Prostate gland (tissue), 2 donors: ENCODE measurements around the gene EIF3L. TPM values are rescaled to one million over a fixed set of nuclear protein-coding genes. Genes with fewer than 3 reads are reported as not detected.
A peak's percentile ranks its signal among the peaks of the same experiment; 100 is the strongest.

Source experiments
- DNase-seq: peaks from one replicate; pipeline ENCODE4 v3.0.0-alpha.2; 2019; ENCODE audit warnings: low spot score
- H3K27ac ChIP-seq, 2 donors: fragments of 200-600 bp; sonication (generic); 2 replicates each; pipeline ENCODE4 v1.5.1; 2017 to 2019
- H3K27me3 ChIP-seq: fragments of 200-600 bp; sonication (generic); replicated peaks from 2 replicates; pipeline ENCODE4 v1.5.1; 2019; ENCODE audit not compliant: insufficient read depth
- H3K36me3 ChIP-seq, 2 donors: fragments of 200-600 bp; sonication (generic); 1 replicate in 1 of 2; 2 replicates in 1 of 2; pipeline versions ENCODE4 v1.5.1 to v1.8.1; 2017 to 2019
- H3K4me1 ChIP-seq: fragments of 200-600 bp; sonication (generic); replicated peaks from 2 replicates; pipeline ENCODE4 v1.5.1; 2019
- H3K4me3 ChIP-seq, 2 donors: fragments of 200-600 bp; sonication (generic); 2 replicates each; pipeline ENCODE4 v1.5.1; 2017 to 2019
- H3K9me3 ChIP-seq: fragments of 200-600 bp; sonication (generic); 2 replicates; pipeline ENCODE4 v1.5.1; 2017
- CTCF ChIP-seq, 4 experiments: fragments of 200-600 bp in 2 of 4; fragments of 450-650 bp in 2 of 4; sonication (generic) in 2 of 4; IDR thresholded peaks; 1 replicate in 3 of 4; 2 replicates in 1 of 4; pipeline ENCODE4 v1.5.1; 2016 to 2019; ENCODE audit warnings: antibody characterized with exemption in 4 of 4, mild to moderate bottlenecking in 2 of 4, moderate library complexity in 2 of 4
- POLR2A ChIP-seq: fragments of 450-650 bp; IDR thresholded peaks from one replicate; pipeline ENCODE4 v1.6.1; 2016; ENCODE audit warnings: antibody characterized with exemption, mild to moderate bottlenecking
- POLR2AphosphoS5 ChIP-seq: sonication (generic); formaldehyde crosslinking; IDR thresholded peaks from one replicate; pipeline ENCODE4 v1.6.1; 2017; ENCODE audit warnings: antibody characterized with exemption
- WGBS: methylation state at CpG from one replicate; pipeline ENCODE4 v1.1.5; 2018; 5-methylcytosine and 5-hydroxymethylcytosine counted together
- intact Hi-C: fragments of 100-400 bp; cut with DNase I; formaldehyde crosslinking; loops from one replicate; pipeline ENCODE4 v1.14.2; 2022
- total RNA-seq, 2 donors: library from RNA; depleted of rRNA; stranded (reverse); fragments of >200 nt; gene quantifications; one replicate each; pipeline ENCODE4 v1.1.0, GENCODE V29; 2016

EIF3L gene
- total RNA-seq, 2 donors from 2014 or later, result 385 to 501 TPM

GRCh38 chr22:37862570-37863325 is 13.5 kb downstream of the EIF3L start:
- no peak overlapping the region for H3K4me3 ChIP-seq
- no peak for TF ChIP-seq CTCF (IDR thresholded peaks at IDR 0.05)
- TF ChIP-seq POLR2AphosphoS5, result no peak
- TF ChIP-seq POLR2A, result no peak
- H3K27me3 ChIP-seq, result no peaks in the 10 kb centered on the region
- H3K4me1 ChIP-seq, result no peaks in the 10 kb centered on the region
- H3K9me3 ChIP-seq, result no peaks in the 10 kb centered on the region
- no peak overlapping the region for H3K27ac ChIP-seq
- DNase-seq, result no peak
- intact Hi-C loops, result loop anchor here (1.0 kb wide), 1 partner anchor 45 kb away; no protein-coding TSS in a partner anchor
- no peaks in the 10 kb centered on the region for H3K36me3 ChIP-seq
- 71% methylated on average over 7 of the region's 7 CpGs for WGBS

GRCh38 chr22:37865510-37865909 is 16.3 kb downstream of the EIF3L start:
- H3K4me1 ChIP-seq, result no peaks in the 10 kb centered on the region
- WGBS, result 78% methylated on average over 6 of the region's 6 CpGs
- no peak for DNase-seq
- no peak overlapping the region for H3K27ac ChIP-seq
- no peaks in the 10 kb centered on the region for H3K9me3 ChIP-seq
- H3K36me3 ChIP-seq, result peaks cover 0 to 4% of the 10 kb centered on the region in 2 donors
- TF ChIP-seq CTCF (IDR thresholded peaks at IDR 0.05), result no peak
- no peak for TF ChIP-seq POLR2A
- TF ChIP-seq POLR2AphosphoS5, result no peak
- H3K27me3 ChIP-seq, result no peaks in the 10 kb centered on the region
- H3K4me3 ChIP-seq, result no peak overlapping the region
- intact Hi-C loops, result no loop called here

- Histone ChIP-seq H3K4me1 (no peaks in the 10 kb centered on the region), H3K36me3 (peaks cover 5 to 11% of the 10 kb centered on the region in 2 donors), H3K4me3 (no peak overlapping the region), H3K27me3 (no peaks in the 10 kb centered on the region), H3K9me3 (no peaks in the 10 kb centered on the region), H3K27ac (no peak overlapping the region)
- DNase-seq, result no peak
- TF ChIP-seq CTCF (IDR thresholded peaks at IDR 0.05), result no peak
- no peak for TF ChIP-seq POLR2AphosphoS5
- WGBS, result 76% methylated on average over 7 of the region's 7 CpGs
- intact Hi-C loops, result no loop called here
These were observed 21.1 kb downstream of the EIF3L start for GRCh38 chr22:37870273-37870672.

DNA sequence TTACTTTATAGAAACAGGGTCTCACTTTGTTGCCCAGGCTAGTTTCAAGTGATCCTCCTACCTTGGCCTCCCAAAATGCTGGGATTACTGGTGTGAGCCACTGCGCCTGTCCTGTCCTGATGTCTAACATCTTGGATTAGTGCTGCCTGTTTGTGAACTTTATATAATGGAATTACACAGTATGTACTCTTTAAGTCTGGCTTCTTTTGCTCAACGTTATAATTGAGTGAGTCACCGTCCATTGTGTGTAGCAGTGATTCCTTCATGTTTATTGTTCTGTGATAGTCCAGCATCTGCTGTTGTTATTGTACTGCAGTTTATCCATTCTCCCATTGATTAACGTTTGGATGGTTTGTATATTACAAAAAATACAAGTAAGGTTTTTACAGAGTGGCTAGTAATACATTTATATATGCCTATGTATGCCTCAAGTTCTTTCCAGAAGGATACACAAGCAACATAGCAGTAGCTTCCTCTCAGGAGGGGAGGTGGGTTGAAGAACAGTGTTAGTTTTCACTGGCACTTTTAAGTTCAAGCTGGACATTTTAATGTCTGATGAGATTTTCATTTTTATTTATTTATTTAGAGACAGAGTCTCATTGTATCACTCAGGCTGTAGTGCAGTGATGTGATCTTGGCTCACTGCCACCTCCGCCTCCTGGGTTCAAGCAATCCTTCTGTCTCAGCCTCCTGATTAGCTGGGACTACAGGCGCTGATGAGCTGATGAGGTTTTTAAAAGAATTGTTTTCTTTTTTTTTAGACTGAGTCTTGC is 31.6 kb downstream of the EIF3L start:
- Histone ChIP-seq H3K4me3 (no peak overlapping the region), H3K36me3 (peaks cover 6 to 8% of the 10 kb centered on the region in 2 donors), H3K9me3 (no peaks in the 10 kb centered on the region), H3K4me1 (peaks cover 3% of the 10 kb centered on the region), H3K27me3 (no peaks in the 10 kb centered on the region), H3K27ac (no peak overlapping the region)
- no peak for TF ChIP-seq POLR2AphosphoS5
- no peak for DNase-seq
- 59% methylated on average over 6 of the region's 6 CpGs for WGBS
- intact Hi-C loops, result no loop called here

DNA sequence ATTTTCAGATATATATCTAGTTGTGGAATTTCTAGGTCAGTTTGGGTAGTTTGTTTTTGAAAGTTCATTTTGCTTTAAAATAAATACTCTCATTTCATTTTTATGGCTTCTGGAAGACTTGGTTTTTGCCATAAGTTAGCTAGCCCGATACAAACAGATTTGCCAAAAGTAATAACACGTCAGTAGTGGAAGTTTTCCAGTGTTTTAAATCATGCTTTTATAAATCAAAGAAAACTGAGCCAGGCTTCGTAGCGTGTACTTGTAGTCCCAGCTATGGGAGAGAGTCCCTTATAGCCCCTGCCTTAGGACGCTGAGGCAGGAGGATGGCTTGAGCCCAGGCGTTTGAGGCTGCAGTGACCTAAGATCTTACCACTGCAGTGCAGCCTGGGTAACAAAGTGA is 35.2 kb downstream of the EIF3L start:
- TF ChIP-seq CTCF (IDR thresholded peaks at IDR 0.05) (no peak), POLR2AphosphoS5 (no peak), POLR2A (no peak)
- intact Hi-C loops, result no loop called here
- H3K9me3 ChIP-seq, result no peaks in the 10 kb centered on the region
- peaks cover 0 to 3% of the 10 kb centered on the region in 2 donors for H3K36me3 ChIP-seq
- DNase-seq, result no peak
- no peak overlapping the region for H3K4me3 ChIP-seq
- H3K27ac ChIP-seq, result peak overlapping the region; percentile 41 to 48
- H3K27me3 ChIP-seq, result no peaks in the 10 kb centered on the region
- H3K4me1 ChIP-seq, result peaks cover 8% of the 10 kb centered on the region
- 27% methylated on average over 6 of the region's 6 CpGs for WGBS
